HCT116 (cell line): ENCODE data around the gene ABHD16B. TPM values are rescaled to one million over a fixed set of nuclear protein-coding genes. Genes with fewer than 3 reads are reported as not detected.

Source experiments
- ATAC-seq: fragments of 200-7000 bp; cut with Tn5 transposase; 2 replicates; pipeline ENCODE4 v1.9.1; 2020; ENCODE audit warnings: mild to moderate bottlenecking, moderate library complexity
- BruUV-seq: library from RNA; stranded (reverse); fragments of 400-500 nt; replicated peaks from 2 replicates; lab custom pipeline; 2021; lab: Mats Ljungman, UMichigan
- CTCF ChIA-PET: fragments of 300-600 bp; sonication (Branson Sonifier 250); formaldehyde crosslinking; loops from one replicate; lab custom pipeline; 2021; ENCODE audit warnings: antibody characterized with exemption; lab: Charles Lee
- POLR2A ChIA-PET: fragments of 300-600, 350-600 bp; sonication (Branson Sonifier 250); formaldehyde crosslinking; loops from one replicate; lab custom pipeline; 2021; ENCODE audit warnings: antibody characterized with exemption; lab: Charles Lee
- RAD21 ChIA-PET, 2 experiments: fragments of 300-600 bp; sonication (Branson Sonifier 250); formaldehyde crosslinking; loops; one replicate each; lab custom pipeline; 2023; ENCODE audit warnings: low total read pairs in 2 of 2; ENCODE audit not compliant: uncharacterized antibody in 2 of 2, unreplicated experiment in 2 of 2, low non-redundant PET in 1 of 2; lab: Charles Lee
- DNase-seq: peaks from one replicate; pipeline ENCODE4 v3.0.0-alpha.2; 2010; ENCODE audit warnings: low read depth, low spot score
- H2AFZ ChIP-seq: fragments of 200-600 bp; shearing (Covaris generic), sonication (generic); 2 replicates; pipeline ENCODE4 v1.6.1; 2017; ENCODE audit warnings: low read depth, mixed run types, mixed read lengths, antibody characterized with exemption, low read length; ENCODE audit not compliant: poor library complexity, severe bottlenecking
- H3K27ac ChIP-seq: 2 replicates; pipeline ENCODE4 v1.5.1; 2012; ENCODE audit warnings: low read depth, low read length
- H3K27me3 ChIP-seq: fragments of 200-600 bp; sonication (generic); 2 replicates; pipeline ENCODE4 v1.6.1; 2016; ENCODE audit warnings: mixed run types, low read length, mixed read lengths; ENCODE audit not compliant: insufficient read depth
- H3K36me3 ChIP-seq, 2 experiments: fragments of 200-500 bp in 1 of 2; fragments of 200-600 bp in 1 of 2; sonication (Bioruptor generic) in 1 of 2; sonication (generic) in 1 of 2; 2 replicates each; pipeline versions ENCODE4 v1.5.1 to v1.6.1; 2014 to 2016; ENCODE audit warnings: low read length in 2 of 2, inconsistent platforms in 1 of 2, mixed read lengths in 1 of 2, mixed run types in 1 of 2; ENCODE audit not compliant: insufficient read depth in 2 of 2, control insufficient read depth in 1 of 2
- H3K4me1 ChIP-seq, 2 experiments: fragments of 200-600 bp in 1 of 2; sonication (generic) in 1 of 2; 2 replicates each; pipeline versions ENCODE4 v1.5.1 to v1.6.1; 2012 to 2017; ENCODE audit warnings: low read length in 2 of 2, inconsistent platforms in 1 of 2, mild to moderate bottlenecking in 1 of 2, mixed read lengths in 1 of 2, mixed run types in 1 of 2, moderate library complexity in 1 of 2; ENCODE audit not compliant: insufficient read depth in 2 of 2, control insufficient read depth in 1 of 2
- H3K4me2 ChIP-seq: fragments of 200-600 bp; sonication (generic); 2 replicates; pipeline ENCODE4 v1.6.1; 2017; ENCODE audit warnings: mixed run types, low read length, mixed read lengths
- H3K4me3 ChIP-seq, 2 experiments: fragments of 200-600 bp in 1 of 2; sonication (generic) in 1 of 2; replicated peaks in 1 of 2; 2 replicates each; pipeline ENCODE4 v1.5.1; 2011 to 2016; ENCODE audit warnings: low read length in 2 of 2, control low read depth in 1 of 2, low read depth in 1 of 2, mild to moderate bottlenecking in 1 of 2, mixed read lengths in 1 of 2, mixed run types in 1 of 2
- H3K79me2 ChIP-seq: fragments of 200-600 bp; sonication (generic); 2 replicates; pipeline ENCODE4 v1.6.1; 2017; ENCODE audit warnings: mild to moderate bottlenecking, mixed run types, low read length, moderate library complexity, mixed read lengths; ENCODE audit not compliant: insufficient read depth
- H3K9ac ChIP-seq: fragments of 200-600 bp; sonication (generic); 2 replicates; pipeline ENCODE4 v1.6.1; 2016; ENCODE audit warnings: low read length, mixed read lengths
- H3K9me2 ChIP-seq: fragments of 200-600 bp; sonication (generic), shearing (Covaris generic); 2 replicates; pipeline ENCODE4 v1.6.1; 2017; ENCODE audit warnings: mixed run types, mild to moderate bottlenecking, moderate library complexity; ENCODE audit not compliant: insufficient read depth
- H3K9me3 ChIP-seq, 2 experiments: fragments of 200-500 bp in 1 of 2; fragments of 200-600 bp in 1 of 2; sonication (Bioruptor generic) in 1 of 2; sonication (generic) in 1 of 2; 2 replicates each; pipeline ENCODE4 v1.6.1; 2014 to 2017; ENCODE audit warnings: low read length in 2 of 2, mixed read lengths in 2 of 2, inconsistent platforms in 1 of 2, low read depth in 1 of 2, mild to moderate bottlenecking in 1 of 2, mixed run types in 1 of 2, moderate library complexity in 1 of 2; ENCODE audit not compliant: control insufficient read depth in 1 of 2, insufficient read depth in 1 of 2
- H4K20me1 ChIP-seq: fragments of 200-600 bp; sonication (generic), shearing (Covaris generic); 2 replicates; pipeline ENCODE4 v1.6.1; 2017; ENCODE audit warnings: mixed run types, mild to moderate bottlenecking, moderate library complexity; ENCODE audit not compliant: insufficient read depth
- CBX3 ChIP-seq: IDR thresholded peaks from 2 replicates; pipeline ENCODE4 v1.6.1; 2012; ENCODE audit warnings: low read depth
- CTCF ChIP-seq, 3 experiments: fragments of 200-600 bp in 1 of 3; sonication (generic) in 1 of 3; IDR thresholded peaks in 2 of 3; conservative IDR thresholded peaks in 1 of 3; 2 replicates each; pipeline ENCODE4 v1.5.1; 2012 to 2017; ENCODE audit warnings: low read depth in 2 of 3, low read length in 2 of 3, antibody characterized with exemption in 1 of 3, borderline replicate concordance in 1 of 3, control low read depth in 1 of 3, mild to moderate bottlenecking in 1 of 3, mixed read lengths in 1 of 3, mixed run types in 1 of 3, moderate library complexity in 1 of 3; ENCODE audit not compliant: insufficient read depth in 1 of 3
- EGR1 ChIP-seq: IDR thresholded peaks from 2 replicates; pipeline ENCODE4 v1.6.1; 2012; ENCODE audit warnings: low read depth
- ELF1 ChIP-seq: IDR thresholded peaks from 2 replicates; pipeline ENCODE4 v1.6.1; 2012; ENCODE audit warnings: low read depth, borderline replicate concordance
- EZH2 ChIP-seq: fragments of 200-600 bp; sonication (generic); IDR thresholded peaks from 2 replicates; pipeline ENCODE4 v1.6.1; 2017; ENCODE audit warnings: antibody characterized with exemption, mixed run types
- JUND ChIP-seq: IDR thresholded peaks from 2 replicates; pipeline ENCODE4 v1.6.1; 2012
- MAX ChIP-seq: IDR thresholded peaks from 2 replicates; pipeline ENCODE4 v1.6.1; 2012
- ZFX ChIP-seq: fragments of 450-650 bp; IDR thresholded peaks from 2 replicates; pipeline ENCODE4 v1.6.1; 2017
- intact Hi-C: fragments of 100-400 bp; cut with micrococcal nuclease; formaldehyde crosslinking; loops from 2 replicates; pipeline ENCODE4 v1.10.0; 2022
- total RNA-seq: library from RNA; stranded (reverse); gene quantifications from one replicate; pipeline ENCODE4 v1.2.1, GENCODE V29; 2021; ENCODE audit not compliant: unreplicated experiment

Gene ABHD16B
- total RNA-seq, 1 experiment from 2014 or later = not detected

GRCh38 chr20:63814891-63815614 is 46.2 kb upstream of the ABHD16B start:
- no peak for ATAC-seq
- H4K20me1 ChIP-seq = no peaks in the 10 kb centered on the region
- no peak overlapping the region for H3K27ac ChIP-seq
- no peak overlapping the region for H2AFZ ChIP-seq
- no peaks in the 10 kb centered on the region for H3K79me2 ChIP-seq
- no peaks in the 10 kb centered on the region for H3K4me1 ChIP-seq
- intact Hi-C loops = no loop called here
- BruUV-seq = no TSS peak
- no peak overlapping the region for H3K4me3 ChIP-seq
- no peaks in the 10 kb centered on the region for H3K9me2 ChIP-seq
- no peaks in the 10 kb centered on the region for H3K27me3 ChIP-seq
- no peaks in the 10 kb centered on the region for H3K9me3 ChIP-seq
- H3K9ac ChIP-seq = no peak overlapping the region
- ChIA-PET POLR2A (no interaction called here), CTCF (no interaction called here), RAD21 (no interaction called here)
- no peak overlapping the region for H3K4me2 ChIP-seq
- H3K36me3 ChIP-seq = no peaks in the 10 kb centered on the region
- no peak for DNase-seq
- no peak for TF ChIP-seq JUND
- TF ChIP-seq MAX = no peak
- no peak for TF ChIP-seq CBX3
- TF ChIP-seq ZFX = no peak
- TF ChIP-seq CTCF (IDR thresholded peaks at IDR 0.05 in 2 of 3, conservative IDR thresholded peaks at IDR 0.05 in 1 of 3; ENCODE audit: borderline replicate concordance in 1 of 3, insufficient read depth in 1 of 3, low read depth in 2 of 3, low read length in 2 of 3) = no peak
- no peak for TF ChIP-seq ELF1
- TF ChIP-seq EGR1 = no peak
- no peak for TF ChIP-seq EZH2
